Thyroid gland (tissue), 4 donors: Measurements from ENCODE around the gene ACYP1. TPM values are rescaled to one million over a fixed set of nuclear protein-coding genes. Genes with fewer than 3 reads are reported as not detected.
A peak's percentile ranks its signal among the peaks of the same experiment; 100 is the strongest.

Source experiments
- DNase-seq, 2 donors: peaks; one replicate each; pipeline ENCODE4 v3.0.0-alpha.2; 2019
- H3K27ac ChIP-seq, 3 donors: fragments of 200-600 bp; sonication (generic); 1 replicate in 2 of 3; 2 replicates in 1 of 3; pipeline ENCODE4 v1.5.1; 2016 to 2019; ENCODE audit warnings: mild to moderate bottlenecking in 1 of 3, moderate library complexity in 1 of 3
- H3K27me3 ChIP-seq: fragments of 200-600 bp; sonication (generic); one replicate; pipeline ENCODE4 v1.5.1; 2019
- H3K36me3 ChIP-seq, 2 donors: fragments of 200-600 bp; sonication (generic); one replicate each; pipeline ENCODE4 v1.5.1; 2016 to 2019
- H3K4me1 ChIP-seq, 2 donors: fragments of 200-600 bp; sonication (generic); one replicate each; pipeline ENCODE4 v1.5.1; 2017 to 2019
- H3K4me3 ChIP-seq, 3 donors: fragments of 200-600 bp; sonication (generic); replicated peaks in 1 of 3; 1 replicate in 2 of 3; 2 replicates in 1 of 3; pipeline ENCODE4 v1.5.1; 2016; ENCODE audit warnings: mild to moderate bottlenecking in 1 of 3
- H3K9me3 ChIP-seq: fragments of 200-600 bp; sonication (generic); one replicate; pipeline ENCODE4 v1.5.1; 2017
- POLR2A ChIP-seq, 2 donors: fragments of 450-650 bp; IDR thresholded peaks; one replicate each; pipeline ENCODE4 v1.6.1; 2017; ENCODE audit warnings: antibody characterized with exemption in 2 of 2, mild to moderate bottlenecking in 2 of 2, moderate library complexity in 1 of 2
- WGBS, 2 donors: methylation state at CpG; one replicate each; pipeline ENCODE4 v1.1.5; 2017; 5-methylcytosine and 5-hydroxymethylcytosine counted together
- intact Hi-C: fragments of 100-400 bp; cut with DNase I; formaldehyde crosslinking; loops from one replicate; pipeline ENCODE4 v1.15.1; 2023
- total RNA-seq, 4 donors: library from RNA; depleted of rRNA; stranded (reverse); fragments of >200 nt; gene quantifications; one replicate each; pipeline ENCODE4 v1.2.3, GENCODE V29; 2016
- TF ChIP-seq, protein P1 (sequence below), 6 experiments: fragments of 200-600 bp in 3 of 6; fragments of 450-650 bp in 3 of 6; sonication (generic) in 3 of 6; IDR thresholded peaks; one replicate each; pipeline ENCODE4 v1.5.1; 2016 to 2019; ENCODE audit warnings: antibody characterized with exemption in 6 of 6, mild to moderate bottlenecking in 2 of 6, inconsistent platforms in 1 of 6, moderate library complexity in 1 of 6

ACYP1 gene
- total RNA-seq, 4 donors from 2014 or later: 24.0 to 48.8 (median 36.1) TPM

DNA sequence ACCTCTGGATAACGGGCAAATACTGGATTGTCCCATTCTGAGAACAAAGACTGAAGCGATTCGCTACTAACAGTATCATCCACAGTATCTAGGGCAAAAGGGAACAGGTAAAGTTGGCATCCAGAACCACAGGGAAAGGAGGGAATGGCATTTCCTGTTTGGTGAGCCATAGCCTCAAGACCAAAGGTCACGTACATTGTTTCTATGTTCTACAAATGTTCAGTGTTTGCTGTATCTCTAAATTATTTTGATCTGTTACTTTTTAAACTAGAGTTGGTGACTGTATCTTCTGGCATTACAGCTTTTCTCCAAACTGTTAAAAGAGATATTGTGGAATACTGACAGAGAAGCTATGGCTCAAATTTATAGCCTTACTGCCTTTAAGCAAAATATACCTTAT lies 22.2 kb downstream of the ACYP1 start:
- whole genome bisulfite sequencing, 2 donors: 85 to 94% methylated on average over 4 of the region's 4 CpGs
- no peak overlapping the region for H3K27ac ChIP-seq
- intact Hi-C loops: no loop called here
- H3K27me3 ChIP-seq: no peaks in the 10 kb centered on the region
- TF ChIP-seq, protein P1, sequence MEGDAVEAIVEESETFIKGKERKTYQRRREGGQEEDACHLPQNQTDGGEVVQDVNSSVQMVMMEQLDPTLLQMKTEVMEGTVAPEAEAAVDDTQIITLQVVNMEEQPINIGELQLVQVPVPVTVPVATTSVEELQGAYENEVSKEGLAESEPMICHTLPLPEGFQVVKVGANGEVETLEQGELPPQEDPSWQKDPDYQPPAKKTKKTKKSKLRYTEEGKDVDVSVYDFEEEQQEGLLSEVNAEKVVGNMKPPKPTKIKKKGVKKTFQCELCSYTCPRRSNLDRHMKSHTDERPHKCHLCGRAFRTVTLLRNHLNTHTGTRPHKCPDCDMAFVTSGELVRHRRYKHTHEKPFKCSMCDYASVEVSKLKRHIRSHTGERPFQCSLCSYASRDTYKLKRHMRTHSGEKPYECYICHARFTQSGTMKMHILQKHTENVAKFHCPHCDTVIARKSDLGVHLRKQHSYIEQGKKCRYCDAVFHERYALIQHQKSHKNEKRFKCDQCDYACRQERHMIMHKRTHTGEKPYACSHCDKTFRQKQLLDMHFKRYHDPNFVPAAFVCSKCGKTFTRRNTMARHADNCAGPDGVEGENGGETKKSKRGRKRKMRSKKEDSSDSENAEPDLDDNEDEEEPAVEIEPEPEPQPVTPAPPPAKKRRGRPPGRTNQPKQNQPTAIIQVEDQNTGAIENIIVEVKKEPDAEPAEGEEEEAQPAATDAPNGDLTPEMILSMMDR (IDR thresholded peaks at IDR 0.05): no peak
- no peak for TF ChIP-seq POLR2A (IDR thresholded peaks at IDR 0.05)
- peaks cover 0 to 3% of the 10 kb centered on the region in 2 donors for H3K36me3 ChIP-seq
- peaks cover 18 to 25% of the 10 kb centered on the region in 2 donors for H3K4me1 ChIP-seq
- H3K9me3 ChIP-seq: no peaks in the 10 kb centered on the region
- no peak for DNase-seq
- H3K4me3 ChIP-seq: no peak overlapping the region

DNA sequence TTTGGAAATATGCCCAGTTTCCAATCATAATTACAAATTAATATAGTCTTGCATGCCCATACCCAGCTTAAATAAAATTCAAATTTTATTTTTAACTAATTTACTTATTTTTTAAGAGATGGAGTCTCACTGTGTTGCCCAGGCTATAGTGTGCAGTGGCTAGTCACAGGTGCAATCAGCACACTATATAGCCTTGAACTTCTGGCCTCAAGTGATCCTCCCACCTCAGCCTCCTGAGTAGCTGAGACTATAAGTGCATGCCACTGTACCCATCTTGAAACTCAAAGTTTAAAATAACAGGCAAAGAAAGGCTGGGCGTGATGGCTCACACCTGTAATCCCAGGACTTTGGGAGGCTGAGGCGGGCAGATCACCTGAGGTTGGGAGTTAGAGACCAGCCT lies 22.9 kb downstream of the ACYP1 start:
- 98 to 100% methylated on average over 2 of the region's 2 CpGs for WGBS, 2 donors
- Histone ChIP-seq H3K27me3 (no peaks in the 10 kb centered on the region), H3K27ac (no peak overlapping the region), H3K36me3 (peaks cover 0 to 3% of the 10 kb centered on the region in 2 donors), H3K4me1 (peaks cover 16 to 18% of the 10 kb centered on the region in 2 donors), H3K9me3 (no peaks in the 10 kb centered on the region), H3K4me3 (no peak overlapping the region)
- no peak for TF ChIP-seq POLR2A (IDR thresholded peaks at IDR 0.05)
- TF ChIP-seq, protein P1 (IDR thresholded peaks at IDR 0.05): no peak
- intact Hi-C loops: no loop called here
- DNase-seq: no peak

DNA sequence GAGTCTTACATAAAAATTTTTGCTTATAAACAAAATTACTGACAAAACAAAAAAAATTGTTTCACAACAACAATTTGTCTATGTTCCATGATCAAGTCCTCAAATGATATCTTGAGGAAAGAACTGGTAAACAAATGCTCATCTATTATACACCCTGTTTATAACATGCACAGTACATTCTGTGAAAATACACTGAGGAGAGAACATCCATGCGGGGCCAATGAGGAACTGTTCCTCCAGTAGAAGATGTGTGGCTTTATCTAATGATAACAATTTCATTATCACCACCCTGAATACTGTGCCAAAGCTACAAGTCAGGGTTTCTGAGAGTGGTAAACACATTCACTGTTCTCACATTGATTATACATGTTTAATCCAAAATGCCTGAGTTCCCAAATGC lies 23.3 kb downstream of the ACYP1 start:
- Histone ChIP-seq H3K27me3 (no peaks in the 10 kb centered on the region), H3K36me3 (peaks cover 0 to 3% of the 10 kb centered on the region in 2 donors), H3K4me1 (peaks cover 11 to 14% of the 10 kb centered on the region in 2 donors), H3K4me3 (no peak overlapping the region), H3K9me3 (no peaks in the 10 kb centered on the region), H3K27ac (no peak overlapping the region)
- no peak for DNase-seq
- TF ChIP-seq POLR2A (IDR thresholded peaks at IDR 0.05): no peak
- TF ChIP-seq, protein P1 (IDR thresholded peaks at IDR 0.05): no peak
- 93 to 100% methylated on average over 1 of the region's 1 CpG for WGBS, 2 donors
- intact Hi-C loops: no loop called here

DNA sequence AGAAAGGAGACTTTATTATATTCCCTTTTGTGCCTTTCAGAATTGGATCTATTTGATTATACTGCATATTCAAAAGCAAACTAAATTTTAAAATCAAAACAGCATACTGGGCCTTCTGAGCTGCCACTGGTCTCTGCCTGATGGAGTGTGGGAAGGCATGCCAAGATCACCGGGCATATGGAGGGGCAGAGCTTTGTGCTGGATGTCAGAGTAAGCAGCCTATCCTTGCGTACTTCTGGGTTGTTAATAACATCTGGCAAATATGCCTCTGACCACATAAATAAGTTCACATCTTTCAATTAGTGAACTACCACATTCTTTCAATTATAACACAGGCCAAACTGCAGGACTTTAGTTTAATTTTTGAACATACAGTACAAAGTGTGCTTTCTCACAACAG lies 30.9 kb downstream of the ACYP1 start:
- Histone ChIP-seq H3K4me1 (peaks cover 6 to 25% of the 10 kb centered on the region in 2 donors), H3K27ac (no peak overlapping the region), H3K36me3 (peaks cover 5 to 15% of the 10 kb centered on the region in 2 donors), H3K9me3 (no peaks in the 10 kb centered on the region), H3K4me3 (no peak overlapping the region), H3K27me3 (no peaks in the 10 kb centered on the region)
- WGBS, 2 donors: 92 to 97% methylated on average over 2 of the region's 2 CpGs
- intact Hi-C loops: no loop called here
- DNase-seq: no peak
- no peak for TF ChIP-seq POLR2A (IDR thresholded peaks at IDR 0.05)

DNA sequence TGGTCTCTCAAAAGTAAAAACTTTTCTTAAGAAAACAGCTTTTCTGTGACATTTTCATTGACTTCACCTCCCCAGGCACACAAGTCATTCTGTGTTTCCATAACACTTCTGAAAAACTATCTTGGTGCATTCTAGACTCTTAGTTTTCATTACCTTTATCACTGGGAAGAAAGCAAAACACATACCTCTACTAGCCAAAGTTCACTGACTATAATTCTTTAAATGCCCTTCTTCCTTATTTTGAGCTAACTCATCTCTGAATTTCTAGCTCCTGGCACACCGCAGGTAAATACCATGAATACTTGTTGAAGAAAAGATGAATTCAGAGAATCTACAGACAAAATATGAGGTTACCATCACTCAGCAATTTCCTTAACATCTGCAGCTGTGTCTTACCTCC lies 33.7 kb downstream of the ACYP1 start:
- peaks cover 6 to 25% of the 10 kb centered on the region in 2 donors for H3K4me1 ChIP-seq
- TF ChIP-seq POLR2A (IDR thresholded peaks at IDR 0.05): no peak
- TF ChIP-seq, protein P1 (IDR thresholded peaks at IDR 0.05): no peak
- peak overlapping the region in 2 of 3 donors; percentile 43 to 80 for H3K27ac ChIP-seq
- H3K4me3 ChIP-seq: no peak overlapping the region
- no peaks in the 10 kb centered on the region for H3K9me3 ChIP-seq
- no peaks in the 10 kb centered on the region for H3K27me3 ChIP-seq
- no peak for DNase-seq
- intact Hi-C loops: no loop called here
- H3K36me3 ChIP-seq: peaks cover 5 to 15% of the 10 kb centered on the region in 2 donors
- 0% methylated on average over 1 of the region's 1 CpG for WGBS, 2 donors

DNA sequence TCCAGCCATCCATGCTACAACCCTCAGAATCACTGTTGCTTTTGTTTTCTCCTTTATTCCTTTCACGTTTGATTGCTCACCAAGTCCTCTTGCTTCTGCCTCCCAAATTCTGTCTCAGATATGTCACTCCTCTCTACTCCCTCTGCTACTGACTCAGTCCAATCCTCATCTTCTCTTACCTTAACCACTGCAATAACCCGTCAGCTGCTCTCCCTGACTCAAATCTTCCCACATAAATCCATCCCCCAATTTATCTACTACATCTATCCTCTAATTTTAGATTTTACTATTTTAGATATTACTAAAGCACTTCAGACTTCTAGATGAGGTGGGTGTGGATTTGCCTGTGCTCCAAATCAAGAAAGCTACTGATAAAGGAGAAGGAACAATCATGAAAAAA lies 37.9 kb downstream of the ACYP1 start:
- no peak for DNase-seq
- Histone ChIP-seq H3K9me3 (no peaks in the 10 kb centered on the region), H3K4me3 (no peak overlapping the region), H3K27me3 (no peaks in the 10 kb centered on the region), H3K36me3 (peaks cover 0 to 6% of the 10 kb centered on the region in 2 donors), H3K27ac (peak overlapping the region in 1 of 3 donors; percentile 18), H3K4me1 (peaks cover 12 to 20% of the 10 kb centered on the region in 2 donors)
- WGBS, 2 donors: 95 to 98% methylated on average over 2 of the region's 2 CpGs
- intact Hi-C loops: no loop called here
- TF ChIP-seq POLR2A (IDR thresholded peaks at IDR 0.05): no peak
- TF ChIP-seq, protein P1 (IDR thresholded peaks at IDR 0.05): no peak
